HG02870 (cell line): Measurements from ENCODE around the gene SUGP2.
"Not testable (repeated sequence)": the region's sequence is repeated elsewhere in the genome, so short reads cannot be mapped to it uniquely, and the experiment has no call there.

Source experiments
- ATAC-seq: cut with Tn5 transposase; IDR thresholded peaks from one replicate; pipeline ENCODE4 v1.9.1; 2021; ENCODE audit warnings: mild to moderate bottlenecking, moderate library complexity; ENCODE audit not compliant: unreplicated experiment

The SUGP2 gene

DNA sequence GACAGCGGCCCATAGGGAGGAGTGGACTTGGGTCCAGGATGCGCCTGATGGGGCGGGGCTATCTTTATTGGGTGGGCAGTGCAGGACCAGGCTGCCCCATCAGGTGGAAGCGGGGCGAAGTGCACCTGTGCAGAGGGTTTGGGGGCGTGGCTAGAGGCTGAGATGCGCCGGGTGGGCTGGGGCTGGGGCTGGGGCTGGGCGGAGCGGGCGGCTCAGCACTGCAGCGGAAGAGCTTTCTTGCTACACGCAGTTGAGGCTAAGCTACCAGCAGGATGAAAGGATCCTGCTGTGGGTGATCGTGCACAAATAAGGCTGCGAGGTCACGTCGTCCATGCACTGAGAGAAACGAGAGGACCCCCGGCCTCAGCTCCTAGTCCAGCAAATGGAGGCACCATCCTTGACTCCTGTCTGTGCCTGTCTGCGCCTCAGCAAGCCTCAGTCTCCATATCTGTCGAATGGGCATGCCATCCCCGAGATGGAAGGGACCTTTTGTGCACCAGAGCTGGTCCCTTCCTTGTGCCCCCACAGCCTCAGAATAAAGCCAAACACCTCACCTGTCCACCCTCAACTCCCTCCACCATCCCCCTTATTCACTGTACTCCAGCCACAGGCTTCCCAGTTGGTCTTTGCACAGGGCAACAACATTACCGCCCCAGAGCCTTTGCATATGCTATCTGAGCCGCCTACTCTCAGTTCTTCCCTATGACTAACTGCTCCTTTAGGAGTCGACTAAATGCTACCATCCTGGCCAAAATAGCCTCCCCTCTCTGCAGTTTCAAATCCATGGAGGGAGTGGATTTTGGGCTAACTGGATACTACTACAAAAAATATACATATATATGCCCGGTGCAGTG, 71.3 kb downstream of the SUGP2 start:
- no peak for ATAC-seq

DNA sequence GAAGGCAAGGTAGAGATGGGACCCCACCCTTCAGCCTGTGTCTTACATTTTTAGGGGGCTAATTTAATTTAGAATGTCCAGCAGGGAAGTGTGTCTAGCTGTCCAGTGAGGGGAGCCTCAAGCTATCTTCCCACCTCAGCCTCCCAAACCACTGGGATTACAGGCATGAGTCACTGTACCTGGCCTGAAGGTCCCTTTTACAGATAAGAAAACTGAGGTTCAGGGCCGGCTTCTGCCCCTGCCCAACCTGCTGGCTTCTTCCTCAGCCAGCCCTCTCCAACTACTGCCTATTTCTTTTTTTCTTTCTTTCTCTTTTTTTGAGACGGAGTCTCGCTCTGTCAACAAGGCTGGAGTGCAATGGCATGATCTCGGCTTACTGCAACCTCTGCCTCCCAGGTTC, 72.9 kb downstream of the SUGP2 start:
- ATAC-seq = no peak

DNA sequence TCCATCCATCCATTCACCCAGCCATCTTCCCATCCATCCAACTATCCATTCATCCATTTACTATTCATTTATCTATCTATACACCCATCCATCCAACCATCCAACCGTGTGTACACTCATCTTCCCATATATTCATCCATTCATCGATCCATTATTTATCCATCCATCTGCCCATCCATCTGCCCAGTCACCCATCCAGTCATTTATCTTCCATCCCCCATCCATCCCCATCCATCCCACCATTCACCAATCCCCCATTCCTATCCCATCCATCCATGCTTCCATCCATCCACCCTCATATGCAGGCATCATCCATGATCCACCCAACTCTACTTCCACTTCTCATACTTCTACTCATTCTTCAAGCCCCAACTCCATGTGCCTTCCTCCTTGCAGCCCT, 78.3 kb downstream of the SUGP2 start:
- ATAC-seq = no peak

DNA sequence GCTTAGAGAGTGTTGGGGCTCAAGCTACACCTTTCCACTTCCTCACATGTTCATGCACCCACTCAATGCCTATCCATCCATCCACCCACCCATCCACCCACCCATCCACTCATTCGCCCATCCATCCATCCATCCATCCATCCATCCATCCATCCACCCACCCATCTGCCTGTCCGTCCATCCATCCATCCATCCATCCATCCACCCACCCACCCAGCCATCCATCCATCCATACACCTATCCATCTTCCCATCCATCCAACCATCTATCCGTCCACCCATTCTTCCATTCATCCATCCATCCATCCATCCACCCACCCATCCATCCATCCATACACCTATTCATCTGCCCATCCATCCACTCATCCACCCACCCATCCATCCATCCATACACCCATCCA, 79.2 kb downstream of the SUGP2 start:
- ATAC-seq = no peak

DNA sequence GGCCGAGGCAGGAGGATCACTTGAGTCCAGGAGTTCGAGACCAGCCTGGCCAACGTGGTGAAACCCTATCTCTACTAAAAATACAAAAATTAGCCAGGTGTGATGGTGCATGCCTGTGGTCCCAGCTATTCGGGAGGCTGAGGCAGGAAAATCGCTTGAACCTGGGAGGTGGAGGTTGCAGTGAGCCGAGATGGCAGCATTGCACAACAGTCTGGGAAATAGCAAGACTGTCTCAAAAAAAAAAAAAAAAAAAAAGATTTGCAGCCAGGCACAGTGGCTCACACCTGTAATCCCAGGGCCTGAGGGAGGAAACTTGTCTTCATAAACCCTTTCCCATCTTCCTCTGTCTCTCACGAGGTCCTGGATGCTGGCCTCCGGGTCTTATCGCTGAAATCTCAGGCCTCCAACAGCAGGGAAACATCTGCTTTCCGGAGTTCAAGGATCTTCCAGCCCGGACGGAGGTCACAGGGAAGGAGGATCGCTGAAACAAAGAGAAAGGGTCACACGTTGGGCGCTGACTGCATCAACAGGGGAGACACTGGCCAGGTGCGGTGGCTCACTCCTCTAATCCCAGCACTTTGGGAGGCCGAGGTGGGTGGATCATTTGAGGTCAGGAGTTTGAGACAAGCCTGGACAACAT, 80.8 kb downstream of the SUGP2 start:
- not testable (repeated sequence) for ATAC-seq

DNA sequence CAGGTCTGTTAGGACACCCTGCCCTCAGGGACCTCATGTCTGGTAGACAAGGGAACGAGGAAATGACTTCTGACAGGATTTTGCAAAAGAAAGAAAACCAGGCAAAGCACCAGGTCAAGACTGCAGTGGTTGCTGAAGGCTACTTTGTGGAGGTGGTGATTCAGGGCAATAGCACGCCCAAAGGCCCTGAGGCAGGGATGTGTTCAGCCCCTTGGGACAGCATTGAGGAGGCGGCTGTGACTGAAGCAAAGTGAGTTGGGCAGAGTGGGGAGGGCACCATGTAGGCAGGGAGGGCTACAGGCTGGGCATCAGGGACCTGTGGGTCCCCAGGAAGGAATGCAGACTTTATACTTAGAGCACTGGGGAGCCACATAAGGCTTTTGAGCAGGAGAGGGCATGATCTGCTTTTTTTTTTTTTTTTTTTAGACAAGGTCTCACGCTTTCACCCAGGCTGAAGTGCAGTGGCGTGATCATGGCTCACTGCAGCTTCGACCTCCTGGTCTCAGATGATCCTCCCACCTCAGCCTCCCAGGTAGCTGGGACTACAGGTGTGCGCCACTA, 81.5 kb downstream of the SUGP2 start:
- no peak for ATAC-seq

DNA sequence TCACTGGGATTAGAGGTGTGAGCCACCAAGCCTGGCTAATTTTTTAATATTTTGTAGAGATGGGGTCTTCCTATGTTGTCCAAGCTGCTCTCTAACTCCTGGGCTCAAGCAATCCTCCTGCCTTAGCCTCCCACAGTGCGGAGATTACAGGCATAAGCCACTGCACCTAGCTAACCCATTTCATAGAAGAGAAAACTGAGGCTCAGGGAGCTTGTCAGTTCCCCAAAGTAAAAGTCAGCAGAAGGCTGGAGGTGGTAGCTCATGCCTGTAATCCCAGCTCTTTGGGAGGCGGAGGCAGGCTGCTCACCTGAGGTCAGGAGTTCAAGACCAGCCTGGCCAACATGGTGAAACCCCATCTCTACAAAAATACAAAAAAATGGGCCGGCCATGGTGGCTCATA, 83.5 kb downstream of the SUGP2 start:
- no peak for ATAC-seq

DNA sequence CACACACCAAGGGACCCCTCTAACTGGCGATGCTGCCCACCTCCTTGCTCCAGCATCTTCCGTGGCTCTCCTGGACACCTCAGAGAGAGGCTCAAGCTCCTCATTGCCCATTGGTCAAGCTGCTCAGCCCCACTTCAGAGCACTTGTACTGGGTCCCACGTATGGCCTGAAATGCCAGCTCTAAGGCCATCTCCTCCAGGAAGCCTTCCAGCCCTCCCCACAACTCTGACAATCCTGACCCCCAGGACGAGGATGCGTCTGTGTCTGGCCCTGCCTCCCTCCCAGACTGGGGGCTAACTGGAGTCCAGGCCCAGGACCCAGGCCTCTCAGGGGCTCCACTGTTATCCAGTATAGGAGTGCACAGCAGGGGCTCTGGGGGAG, 84.4 kb downstream of the SUGP2 start:
- no peak for ATAC-seq

DNA sequence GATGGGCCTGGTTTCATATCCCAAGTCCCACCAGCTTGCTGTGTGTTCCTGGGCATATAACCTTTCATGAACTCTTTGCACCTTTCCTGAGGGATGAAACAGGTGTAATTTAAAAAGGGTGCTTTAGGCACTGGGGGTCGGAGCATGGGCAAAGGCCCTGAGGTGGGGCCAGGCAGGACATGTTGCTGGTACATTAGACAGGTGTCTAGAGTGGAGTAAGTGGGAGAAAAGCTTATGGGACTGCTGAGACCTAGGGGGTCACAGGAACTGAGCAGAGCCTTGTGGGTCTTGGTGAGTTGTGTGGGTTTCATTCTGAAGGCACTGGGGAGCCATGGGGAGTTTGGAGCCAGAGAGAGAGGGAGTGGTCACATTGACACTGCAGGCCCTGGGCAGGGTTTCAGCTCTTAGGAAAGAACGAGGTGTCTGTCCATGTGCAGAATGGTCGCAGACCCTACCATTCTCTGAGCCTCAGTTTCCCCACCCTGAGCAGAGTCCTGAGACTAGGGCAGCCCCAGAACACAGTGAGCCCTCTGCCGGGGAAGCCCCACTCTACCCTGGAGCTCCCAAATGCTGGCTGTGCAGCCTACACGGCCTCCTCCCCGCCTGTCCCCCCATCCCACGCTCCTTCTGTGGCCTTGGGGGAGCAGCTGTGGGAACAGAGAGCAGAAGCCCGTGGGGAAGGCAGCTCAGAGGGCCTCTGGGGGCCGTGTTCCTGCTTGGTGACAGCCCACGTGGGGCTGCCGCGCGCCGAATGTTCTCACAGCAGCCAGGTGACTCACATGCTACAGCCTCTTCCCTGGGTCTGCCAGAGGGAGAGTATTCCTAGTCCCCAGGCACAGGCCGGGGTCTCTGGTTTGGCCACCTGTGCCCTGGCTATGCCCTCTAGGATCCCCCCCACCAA, 85.0 kb downstream of the SUGP2 start:
- no peak for ATAC-seq

DNA sequence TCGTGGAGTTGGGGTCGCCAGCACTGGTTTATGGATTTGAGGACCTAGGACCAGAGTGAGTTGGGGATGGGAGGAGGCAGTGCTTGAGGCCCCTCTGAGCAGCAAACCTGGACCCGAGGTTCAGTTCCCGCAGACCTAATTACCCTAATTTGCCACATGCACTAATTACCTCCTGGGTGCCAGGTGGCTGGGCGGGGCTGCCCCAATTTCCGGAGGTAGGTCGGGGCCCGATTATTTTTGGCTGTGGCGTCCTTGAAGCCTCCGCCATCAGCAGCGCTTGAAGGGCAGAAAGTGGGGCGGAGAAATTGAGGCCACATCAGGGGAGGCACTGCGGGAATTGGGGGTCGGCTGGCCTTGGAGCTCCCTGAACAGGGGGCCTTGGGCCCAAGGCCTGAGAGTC, 86.4 kb downstream of the SUGP2 start:
- ATAC-seq = no peak

DNA sequence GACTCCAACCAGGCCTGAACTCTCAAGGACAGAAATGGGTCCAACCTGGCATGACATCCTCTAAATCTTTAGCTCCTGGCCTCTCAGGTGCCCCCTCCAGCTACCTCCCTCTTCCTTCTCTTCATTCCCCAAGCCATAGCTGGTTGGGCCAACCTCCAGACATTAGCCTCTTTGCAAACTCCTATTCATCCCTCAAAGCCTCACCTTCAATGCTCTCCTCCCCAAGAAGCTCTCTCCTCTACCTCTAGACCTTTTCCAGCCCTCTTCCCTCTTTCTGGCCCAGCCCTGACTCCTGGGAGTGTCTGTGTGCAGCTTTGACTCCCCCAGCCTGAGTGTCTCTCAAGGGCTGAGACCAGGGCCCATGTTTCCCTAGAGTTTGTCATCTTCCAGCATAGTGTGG, 87.0 kb downstream of the SUGP2 start:
- ATAC-seq = no peak

DNA sequence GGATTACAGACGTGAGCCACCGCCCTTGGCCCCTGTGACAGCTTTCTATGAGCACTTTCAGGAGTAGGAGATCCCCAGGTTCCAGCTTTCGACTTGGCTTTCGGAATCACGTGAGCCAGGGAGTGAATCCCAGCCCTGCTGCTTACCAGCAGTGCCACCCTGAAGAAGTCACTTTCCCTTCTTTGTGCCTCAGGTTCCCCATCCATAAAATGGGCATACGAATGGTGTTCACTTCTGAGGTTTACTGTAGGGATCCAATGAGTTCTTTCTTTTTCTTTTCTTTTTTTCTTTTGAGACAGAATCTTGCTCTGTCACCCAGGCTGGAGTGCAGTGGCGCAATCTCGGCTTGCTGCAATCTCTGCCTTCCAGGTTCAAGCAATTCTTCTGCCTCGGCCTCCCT, 88.0 kb downstream of the SUGP2 start:
- ATAC-seq = no peak

DNA sequence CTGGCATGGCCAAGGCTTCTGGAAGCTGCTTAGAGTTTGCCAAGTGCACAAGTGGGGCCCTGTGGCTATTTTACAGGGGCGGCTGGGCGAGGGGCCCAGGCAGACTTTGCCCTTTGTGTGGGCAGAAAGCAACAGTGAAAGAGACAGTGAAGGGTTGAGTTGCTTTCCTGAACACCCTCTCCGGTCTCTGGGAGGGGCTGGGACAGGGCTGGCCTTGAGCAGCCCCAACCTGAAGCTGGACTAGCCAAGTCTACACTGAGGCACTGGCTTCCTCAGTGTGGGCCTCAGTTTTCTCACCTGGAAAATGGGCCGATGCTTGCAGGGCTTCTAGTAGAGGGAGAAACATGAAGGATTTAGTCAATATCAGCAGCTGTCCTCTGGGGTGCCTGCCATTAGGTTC, 89.9 kb downstream of the SUGP2 start:
- no peak for ATAC-seq

DNA sequence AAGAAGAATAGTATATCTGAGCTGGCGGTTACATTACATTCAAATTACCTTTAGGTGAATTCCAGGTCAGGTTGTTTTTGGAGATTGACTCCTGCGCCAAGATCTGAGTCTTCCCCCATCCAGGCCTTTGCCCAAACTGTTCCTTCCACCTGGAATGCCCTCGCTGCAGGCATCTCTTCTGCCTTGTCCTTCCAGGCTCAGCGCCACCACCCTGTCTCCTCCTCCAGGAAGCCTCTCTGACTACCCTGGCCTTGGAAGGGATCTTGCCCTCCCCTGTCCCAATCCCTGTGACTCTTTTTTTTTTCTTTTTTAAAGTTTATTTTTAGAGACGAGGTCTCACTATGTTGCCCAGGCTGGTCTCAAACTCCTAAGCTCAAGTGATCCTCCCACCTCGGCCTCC, 90.6 kb downstream of the SUGP2 start:
- no peak for ATAC-seq

DNA sequence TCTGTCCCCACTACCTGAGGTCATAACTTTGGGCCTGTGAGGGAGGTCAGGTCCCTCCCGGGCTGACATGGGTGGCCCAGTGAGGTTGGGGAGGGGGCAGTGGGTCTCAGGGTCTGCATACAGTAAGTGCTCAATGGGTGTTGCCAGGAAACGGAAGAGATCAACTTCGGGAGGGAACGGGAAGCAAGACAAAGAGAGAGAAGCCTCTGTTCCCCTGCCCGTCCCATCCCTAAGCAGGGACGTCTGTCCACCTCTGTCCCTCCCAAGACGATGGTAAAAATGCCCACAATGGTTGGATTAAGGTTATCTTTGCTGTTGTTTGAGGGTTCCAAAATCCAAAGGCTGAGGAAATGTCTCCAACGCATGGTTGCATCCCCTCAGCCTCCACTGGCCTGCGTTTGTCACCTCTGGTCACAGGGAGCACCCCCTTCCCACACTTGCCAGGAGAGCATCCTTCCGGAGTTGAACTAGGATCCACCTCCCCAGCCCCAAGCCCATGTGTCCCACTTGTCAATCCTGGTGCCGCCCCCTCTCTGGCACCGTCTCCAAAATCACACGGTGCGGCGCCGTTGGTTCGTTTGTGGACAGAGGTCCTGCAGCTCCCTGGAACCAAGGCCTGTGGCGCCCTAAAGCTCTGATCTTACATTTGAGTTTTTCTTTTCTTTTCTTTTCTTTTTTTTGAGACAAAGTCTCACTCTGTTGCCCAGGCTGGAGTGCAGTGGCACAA, 91.5 kb downstream of the SUGP2 start:
- no peak for ATAC-seq
